Aortic smooth muscle cell (primary cell): ENCODE measurements around the gene H2BW2. TPM values are rescaled to one million over a fixed set of nuclear protein-coding genes. Genes with fewer than 3 reads are reported as not detected.

Experiments
- total RNA-seq: library from RNA; depleted of rRNA; stranded (reverse); fragments of >200 nt; gene quantifications from 2 replicates; pipeline ENCODE4 v1.2.3, GENCODE V29; 2014

The H2BW2 gene
- total RNA-seq: not detected in 2 replicates

GRCh38 chrX:104039689-104040505 is at the start of gene H2BW2:
Gene H2BW2 (plus strand): TSS chrX:104039956. CDS start chrX:104039995, 39 bp downstream.

DNA sequence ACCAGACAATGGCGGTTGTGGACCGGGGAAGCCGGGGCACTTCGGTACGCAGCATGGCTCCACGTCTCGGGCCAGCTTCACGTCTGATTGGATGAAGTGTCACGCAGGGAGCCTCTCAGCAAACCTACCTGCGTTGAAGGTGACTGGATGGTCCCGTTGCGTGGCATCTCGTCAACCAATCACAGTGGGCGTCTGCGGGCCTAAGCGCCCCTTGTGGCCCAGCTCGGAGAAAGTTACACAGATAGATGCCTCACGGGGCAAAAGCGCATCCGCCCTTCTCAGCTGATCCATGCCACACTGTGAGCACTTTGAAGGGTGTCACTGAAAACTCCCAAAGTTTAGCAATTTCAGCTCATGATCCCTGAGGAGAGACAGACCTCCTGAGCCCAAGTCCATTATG is 26.1 kb upstream of the H2BW2 start, which contains the start of gene H2BW1:
Gene H2BW1 (minus strand): TSS at position 103 of the 400 bp plus-strand sequence. CDS start 132 bp downstream, outside the sequence.

DNA sequence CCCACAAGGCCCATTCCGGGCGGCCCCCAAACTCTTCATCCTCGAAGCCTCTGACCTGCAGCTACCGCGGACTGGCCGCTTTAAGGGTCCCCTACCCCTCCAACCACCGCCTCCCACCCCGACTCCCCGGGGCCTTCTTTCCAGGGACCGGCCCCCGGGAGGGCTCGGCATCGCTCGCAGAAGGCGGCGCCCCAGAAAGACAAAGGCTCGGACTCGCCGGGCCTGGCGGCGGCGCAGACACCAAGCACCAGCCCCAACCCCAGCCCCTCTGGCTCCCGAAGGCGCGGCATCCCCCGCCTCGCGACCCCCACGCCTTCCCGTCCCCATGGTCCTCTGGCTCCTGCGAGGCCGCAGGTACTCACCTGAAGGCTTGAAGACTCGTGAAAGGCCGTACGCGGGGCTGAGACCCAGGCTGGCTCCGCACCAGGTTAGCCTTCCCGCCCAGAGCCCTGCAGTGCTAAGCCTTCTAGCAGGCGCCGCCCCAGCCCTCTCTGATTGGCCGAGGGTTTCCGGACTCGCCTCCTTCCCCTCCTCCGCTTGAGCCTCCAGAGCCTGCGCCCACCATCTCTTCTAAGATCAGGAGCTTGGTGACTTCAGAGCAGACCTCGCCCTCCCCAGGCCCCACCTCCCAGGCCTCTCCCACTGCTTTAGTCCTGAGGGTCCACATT is 36.2 kb downstream of the H2BW2 start, which contains the start of gene TMSB15C:
Gene TMSB15C (minus strand): TSS at position 459 of the 668 bp plus-strand sequence.

Other genes starting within 250 kb of the H2BW2 start
- 0.50 and 0.66 TPM in 2 replicates for gene RAB9B, start 207.7 kb upstream of the H2BW2 start, total RNA-seq
- 1.6 and 1.8 TPM in 2 replicates for gene TMSB15B, start 77.3 kb upstream of the H2BW2 start, total RNA-seq
- not detected in 2 replicates for gene H2BW1, start 26.2 kb upstream of the H2BW2 start, total RNA-seq
- 1.3 and 1.6 TPM in 2 replicates for gene TMSB15C, start 36.3 kb downstream of the H2BW2 start, total RNA-seq
- 0.12 and 0.26 TPM in 2 replicates for gene ZCCHC18, start 72.6 kb downstream of the H2BW2 start, total RNA-seq
- 10.6 and 19.9 TPM in 2 replicates for gene SLC25A53, start 117.1 kb downstream of the H2BW2 start, total RNA-seq
- 17.5 and 18.1 TPM in 2 replicates for gene FAM199X, start 126.5 kb downstream of the H2BW2 start, total RNA-seq
- gene ESX1, start 215.0 kb downstream of the H2BW2 start, total RNA-seq: not detected in 2 replicates